Type B pancreatic cell (in vitro differentiated cells): ENCODE measurements around the gene FAM149A. TPM values are rescaled to one million over a fixed set of nuclear protein-coding genes. Genes with fewer than 3 reads are reported as not detected.

Source experiments
- DNase-seq: peaks from one replicate; pipeline ENCODE4 v3.0.0; 2021; ENCODE audit warnings: mixed read lengths; ENCODE audit not compliant: unreplicated experiment; ENCODE audit errors: extremely low spot score
- H3K27ac Mint-ChIP-seq: 2 replicates; pipeline ENCODE4 v1.8.0; 2021; ENCODE audit warnings: mild to moderate bottlenecking, mixed read lengths
- H3K27me3 Mint-ChIP-seq: 2 replicates; pipeline ENCODE4 v1.8.0; 2021; ENCODE audit warnings: mixed read lengths
- H3K36me3 Mint-ChIP-seq: 2 replicates; pipeline ENCODE4 v1.8.0; 2021; ENCODE audit warnings: mixed read lengths
- H3K4me1 Mint-ChIP-seq: one replicate; pipeline ENCODE4 v1.8.0; 2021; ENCODE audit warnings: mixed read lengths; ENCODE audit not compliant: unreplicated experiment
- H3K4me3 Mint-ChIP-seq: 2 replicates; pipeline ENCODE4 v1.8.0; 2021; ENCODE audit warnings: mild to moderate bottlenecking, mixed read lengths
- H3K9me3 Mint-ChIP-seq: 2 replicates; pipeline ENCODE4 v1.8.0; 2021; ENCODE audit warnings: mixed read lengths
- CTCF ChIP-seq: fragments of 200-600 bp; sonication (generic); conservative IDR thresholded peaks from 2 replicates; pipeline ENCODE4 v1.5.0; 2021; ENCODE audit warnings: antibody characterized with exemption, mild to moderate bottlenecking
- total RNA-seq: library from RNA; stranded (reverse); gene quantifications from 2 replicates; pipeline ENCODE4 v1.2.1, GENCODE V29; 2021; ENCODE audit warnings: low replicate concordance

Gene FAM149A
- total RNA-seq, 1 donor from 2014 or later: 9.3 TPM

GRCh38 chr4:186167605-186168004, 63.1 kb downstream of the FAM149A start:
- Mint-ChIP-seq H3K9me3 (no peaks in the 10 kb centered on the region), H3K4me1 (peaks cover 10% of the 10 kb centered on the region), H3K4me3 (no peak overlapping the region), H3K36me3 (peaks cover 3% of the 10 kb centered on the region), H3K27me3 (no peaks in the 10 kb centered on the region), H3K27ac (no peak overlapping the region)
- no peak for TF ChIP-seq CTCF
- no peak for DNase-seq

GRCh38 chr4:186168750-186169149, 64.2 kb downstream of the FAM149A start:
- H3K4me1 Mint-ChIP-seq: peaks cover 10% of the 10 kb centered on the region
- TF ChIP-seq CTCF: no peak
- H3K27ac Mint-ChIP-seq: no peak overlapping the region
- H3K9me3 Mint-ChIP-seq: no peaks in the 10 kb centered on the region
- H3K36me3 Mint-ChIP-seq: peaks cover 3% of the 10 kb centered on the region
- H3K4me3 Mint-ChIP-seq: no peak overlapping the region
- H3K27me3 Mint-ChIP-seq: no peaks in the 10 kb centered on the region
- no peak for DNase-seq

GRCh38 chr4:186169333-186169944, 64.9 kb downstream of the FAM149A start:
- no peak for DNase-seq
- H3K27ac Mint-ChIP-seq: no peak overlapping the region
- no peak overlapping the region for H3K4me3 Mint-ChIP-seq
- no peaks in the 10 kb centered on the region for H3K27me3 Mint-ChIP-seq
- peaks cover 3% of the 10 kb centered on the region for H3K36me3 Mint-ChIP-seq
- peaks cover 10% of the 10 kb centered on the region for H3K4me1 Mint-ChIP-seq
- no peak for TF ChIP-seq CTCF
- H3K9me3 Mint-ChIP-seq: no peaks in the 10 kb centered on the region

- no peaks in the 10 kb centered on the region for H3K27me3 Mint-ChIP-seq
- H3K9me3 Mint-ChIP-seq: no peaks in the 10 kb centered on the region
- DNase-seq: no peak
- H3K36me3 Mint-ChIP-seq: peaks cover 3% of the 10 kb centered on the region
- H3K4me1 Mint-ChIP-seq: peaks cover 6% of the 10 kb centered on the region
- no peak for TF ChIP-seq CTCF
- H3K27ac Mint-ChIP-seq: no peak overlapping the region
- no peak overlapping the region for H3K4me3 Mint-ChIP-seq
Measured at GRCh38 chr4:186169945-186170802, 65.7 kb downstream of the FAM149A start.

DNA sequence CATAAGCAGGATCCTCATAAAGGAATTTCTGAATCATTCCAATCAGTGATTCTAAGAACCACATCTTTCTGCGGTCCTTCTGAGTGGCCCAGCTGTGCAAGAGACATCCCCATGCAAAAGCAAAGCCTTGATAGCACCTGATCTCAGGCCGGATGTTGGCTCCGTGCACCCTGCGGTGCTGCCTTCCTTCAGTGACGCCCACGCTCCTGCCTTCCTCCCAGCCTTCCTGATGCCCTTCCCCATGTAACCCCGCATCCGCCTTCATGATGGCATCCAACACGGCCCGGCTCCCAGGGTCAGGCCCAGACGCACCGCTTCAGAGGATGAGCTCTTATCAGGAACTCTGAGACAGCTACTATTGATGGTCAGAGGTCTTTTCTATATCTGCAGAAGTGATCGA, 66.5 kb downstream of the FAM149A start:
- TF ChIP-seq CTCF: no peak
- Mint-ChIP-seq H3K27ac (no peak overlapping the region), H3K9me3 (no peaks in the 10 kb centered on the region), H3K27me3 (no peaks in the 10 kb centered on the region), H3K4me1 (peaks cover 6% of the 10 kb centered on the region), H3K4me3 (no peak overlapping the region), H3K36me3 (peaks cover 3% of the 10 kb centered on the region)
- no peak for DNase-seq
